Activated CD8-positive, alpha-beta T cell treated with anti-CD3 and anti-CD28 coated beads, Interleukin-2, amount 10 ng/mL, durations not matched to agents 7 days and 5 days (primary cell): ENCODE measurements around the gene ANKRD22. TPM values are rescaled to one million over a fixed set of nuclear protein-coding genes. Genes with fewer than 3 reads are reported as not detected.
A peak's percentile ranks its signal among the peaks of the same experiment; 100 is the strongest.

Experiments
- ATAC-seq: fragments of 150-1000 bp; cut with Tn5 transposase; one replicate; pipeline ENCODE4 v1.10.0; 2021; ENCODE audit warnings: moderate library complexity
- CTCF ChIA-PET: fragments of 350-600 bp; sonication (Branson Sonifier 250); formaldehyde crosslinking; loops from one replicate; lab custom pipeline; 2021; ENCODE audit warnings: antibody characterized with exemption; lab: Charles Lee
- POLR2A ChIA-PET: fragments of 350-600 bp; sonication (Branson Sonifier 250); formaldehyde crosslinking; loops from one replicate; lab custom pipeline; 2021; ENCODE audit warnings: antibody characterized with exemption; lab: Charles Lee
- DNase-seq: peaks from one replicate; pipeline ENCODE4 v3.0.0-alpha.2; 2020
- H3K27ac Mint-ChIP-seq: one replicate; pipeline ENCODE4 v1.8.0; 2021; ENCODE audit warnings: mild to moderate bottlenecking, mixed read lengths
- H3K27me3 Mint-ChIP-seq: one replicate; pipeline ENCODE4 v1.8.0; 2021; ENCODE audit warnings: low read depth, mixed read lengths
- H3K36me3 Mint-ChIP-seq: one replicate; pipeline ENCODE4 v1.8.0; 2021; ENCODE audit warnings: low read depth, mixed read lengths
- H3K4me1 Mint-ChIP-seq: one replicate; pipeline ENCODE4 v1.8.0; 2021; ENCODE audit warnings: low read depth, mixed read lengths
- H3K4me3 Mint-ChIP-seq: one replicate; pipeline ENCODE4 v1.8.0; 2021; ENCODE audit warnings: mild to moderate bottlenecking, mixed read lengths
- H3K9me3 Mint-ChIP-seq: one replicate; pipeline ENCODE4 v1.8.0; 2022; ENCODE audit warnings: mixed read lengths; ENCODE audit not compliant: insufficient read depth
- total RNA-seq, 2 experiments: library from RNA; stranded (reverse); gene quantifications; one replicate each; pipeline ENCODE4 v1.2.3, GENCODE V29; 2021

The ANKRD22 gene
- total RNA-seq, 2 experiments from 2014 or later: 0.45 TPM; not detected in 1

GRCh38 chr10:88835910-88836221 lies 15.8 kb downstream of the ANKRD22 start:
- POLR2A ChIA-PET: interaction anchor here (1.4 to 2.4 kb wide), 3 partner anchors 44 to 100 kb away, joined by 4 to 16 read pairs (median 10); partner anchors contain the start of gene STAMBPL1
- DNase-seq (no peak), ATAC-seq (no peak)
- Mint-ChIP-seq H3K9me3 (no peaks in the 10 kb centered on the region), H3K27me3 (no peaks in the 10 kb centered on the region), H3K27ac (no peak overlapping the region), H3K36me3 (peaks cover 4% of the 10 kb centered on the region), H3K4me3 (no peak overlapping the region), H3K4me1 (peaks cover 37% of the 10 kb centered on the region)
- CTCF ChIA-PET: interaction anchor here (0.6 to 11.3 kb wide), 51 partner anchors 10 to 386 kb away, joined by 3 to 281 read pairs (median 7); partner anchors contain the start of genes ANKRD22, FAS, LIPM and RNLS

GRCh38 chr10:88835096-88835909 lies 16.3 kb downstream of the ANKRD22 start:
- Mint-ChIP-seq H3K27ac (no peak overlapping the region), H3K36me3 (peaks cover 4% of the 10 kb centered on the region), H3K9me3 (no peaks in the 10 kb centered on the region), H3K27me3 (no peaks in the 10 kb centered on the region), H3K4me3 (no peak overlapping the region), H3K4me1 (peaks cover 40% of the 10 kb centered on the region)
- DNase-seq (peak; percentile 94), ATAC-seq (peak; percentile 92)
- POLR2A ChIA-PET: interaction anchor here (1.1 to 2.4 kb wide), 6 partner anchors 16 to 372 kb away, joined by 3 to 16 read pairs (median 6); partner anchors contain the start of genes ANKRD22, CH25H, FAS and STAMBPL1
- CTCF ChIA-PET: interaction anchor here (0.6 to 11.3 kb wide), 56 partner anchors 10 to 386 kb away, joined by 3 to 281 read pairs (median 6); partner anchors contain the start of genes ANKRD22, FAS, LIPM and RNLS

- CTCF ChIA-PET: interaction anchor here (1.4 to 11.3 kb wide), 10 partner anchors 21 to 146 kb away, joined by 5 to 281 read pairs (median 38); partner anchors contain the start of gene STAMBPL1
- POLR2A ChIA-PET: interaction anchor here (2.4 kb wide), 1 partner anchor 157 kb away, joined by 7 read pairs; the partner anchor contains the start of gene FAS
- ATAC-seq (peak; percentile 46), DNase-seq (peak; percentile 45)
- peaks cover 47% of the 10 kb centered on the region for H3K4me1 Mint-ChIP-seq
- H3K36me3 Mint-ChIP-seq: peaks cover 6% of the 10 kb centered on the region
- H3K27ac Mint-ChIP-seq: peak overlapping the region; percentile 85
- H3K4me3 Mint-ChIP-seq: peak overlapping the region; percentile 10
- H3K27me3 Mint-ChIP-seq: no peaks in the 10 kb centered on the region
- H3K9me3 Mint-ChIP-seq: no peaks in the 10 kb centered on the region
Observed at GRCh38 chr10:88833723-88834122, 17.9 kb downstream of the ANKRD22 start.

GRCh38 chr10:88833156-88833555 lies 18.5 kb downstream of the ANKRD22 start:
- Mint-ChIP-seq H3K27ac (peak overlapping the region; percentile 85), H3K36me3 (peaks cover 9% of the 10 kb centered on the region), H3K9me3 (no peaks in the 10 kb centered on the region), H3K4me3 (no peak overlapping the region), H3K4me1 (peaks cover 52% of the 10 kb centered on the region), H3K27me3 (no peaks in the 10 kb centered on the region)
- no peak for DNase-seq
- CTCF ChIA-PET: interaction anchor here (1.4 to 11.3 kb wide), 2 partner anchors 53 to 97 kb away, joined by 5 to 281 read pairs; no protein-coding TSS in a partner anchor
- ATAC-seq: no peak
- POLR2A ChIA-PET: interaction anchor here (2.4 kb wide), 1 partner anchor 157 kb away, joined by 7 read pairs; the partner anchor contains the start of gene FAS

- Mint-ChIP-seq H3K9me3 (no peaks in the 10 kb centered on the region), H3K27me3 (no peaks in the 10 kb centered on the region), H3K4me3 (no peak overlapping the region), H3K4me1 (peaks cover 57% of the 10 kb centered on the region), H3K36me3 (peaks cover 9% of the 10 kb centered on the region), H3K27ac (no peak overlapping the region)
- POLR2A ChIA-PET: interaction anchor here (0.6 to 0.9 kb wide), 3 partner anchors 30 to 158 kb away, joined by 3 to 5 read pairs (median 3); partner anchors contain the start of gene FAS
- DNase-seq (no peak), ATAC-seq (no peak)
- CTCF ChIA-PET: interaction anchor here (0.8 to 11.3 kb wide), 7 partner anchors 11 to 375 kb away, joined by 3 to 281 read pairs (median 5); partner anchors contain the start of gene CH25H
Observed at GRCh38 chr10:88832376-88832775, 19.3 kb downstream of the ANKRD22 start.

GRCh38 chr10:88831709-88832108 lies 19.9 kb downstream of the ANKRD22 start:
- Mint-ChIP-seq H3K27me3 (no peaks in the 10 kb centered on the region), H3K4me1 (peaks cover 63% of the 10 kb centered on the region), H3K4me3 (no peak overlapping the region), H3K27ac (peak overlapping the region; percentile 83), H3K36me3 (peaks cover 13% of the 10 kb centered on the region), H3K9me3 (no peaks in the 10 kb centered on the region)
- ATAC-seq: peak; percentile 48
- ChIA-PET CTCF (interaction anchor here (0.6 to 11.3 kb wide), 13 partner anchors 10 to 375 kb away, joined by 3 to 281 read pairs (median 4); partner anchors contain the start of gene CH25H), POLR2A (interaction anchor here (0.6 to 1.7 kb wide), 4 partner anchors 30 to 159 kb away, joined by 3 to 7 read pairs (median 4); partner anchors contain the start of genes FAS and STAMBPL1)
- peak; percentile 73 for DNase-seq

- peaks cover 21% of the 10 kb centered on the region for H3K36me3 Mint-ChIP-seq
- no peaks in the 10 kb centered on the region for H3K9me3 Mint-ChIP-seq
- no peaks in the 10 kb centered on the region for H3K27me3 Mint-ChIP-seq
- CTCF ChIA-PET: interaction anchor here (0.7 to 11.3 kb wide), 12 partner anchors 10 to 376 kb away, joined by 3 to 281 read pairs (median 5); partner anchors contain the start of gene CH25H
- ATAC-seq: no peak
- POLR2A ChIA-PET: interaction anchor here (1.7 kb wide), 1 partner anchor 49 kb away, joined by 7 read pairs; the partner anchor contains the start of gene STAMBPL1
- H3K4me1 Mint-ChIP-seq: peaks cover 72% of the 10 kb centered on the region
- no peak for DNase-seq
- no peak overlapping the region for H3K4me3 Mint-ChIP-seq
- peak overlapping the region; percentile 47 for H3K27ac Mint-ChIP-seq
Observed at GRCh38 chr10:88830643-88831268, 20.9 kb downstream of the ANKRD22 start.

GRCh38 chr10:88828310-88828709 lies 23.3 kb downstream of the ANKRD22 start:
- peaks cover 83% of the 10 kb centered on the region for H3K4me1 Mint-ChIP-seq
- peaks cover 29% of the 10 kb centered on the region for H3K36me3 Mint-ChIP-seq
- POLR2A ChIA-PET: no interaction called here
- DNase-seq (no peak), ATAC-seq (no peak)
- H3K4me3 Mint-ChIP-seq: no peak overlapping the region
- H3K9me3 Mint-ChIP-seq: no peaks in the 10 kb centered on the region
- CTCF ChIA-PET: interaction anchor here (1.0 to 6.1 kb wide), 5 partner anchors 8 to 140 kb away, joined by 3 to 59 read pairs (median 11); no protein-coding TSS in a partner anchor
- H3K27me3 Mint-ChIP-seq: no peaks in the 10 kb centered on the region
- H3K27ac Mint-ChIP-seq: no peak overlapping the region

- Mint-ChIP-seq H3K27me3 (no peaks in the 10 kb centered on the region), H3K9me3 (no peaks in the 10 kb centered on the region), H3K4me3 (no peak overlapping the region), H3K36me3 (peaks cover 25% of the 10 kb centered on the region), H3K27ac (no peak overlapping the region), H3K4me1 (peaks cover 76% of the 10 kb centered on the region)
- ChIA-PET POLR2A (interaction anchor here (1.7 kb wide), 1 partner anchor 52 kb away, joined by 8 read pairs; the partner anchor contains the start of gene STAMBPL1), CTCF (interaction anchor here (1.0 to 6.1 kb wide), 5 partner anchors 8 to 139 kb away, joined by 3 to 59 read pairs (median 11); no protein-coding TSS in a partner anchor)
- DNase-seq (no peak), ATAC-seq (no peak)
Observed at GRCh38 chr10:88827671-88828070, 24.0 kb downstream of the ANKRD22 start.

GRCh38 chr10:88826388-88826787 lies 25.3 kb downstream of the ANKRD22 start:
- Mint-ChIP-seq H3K4me1 (peaks cover 66% of the 10 kb centered on the region), H3K4me3 (no peak overlapping the region), H3K27ac (peak overlapping the region; percentile 75), H3K36me3 (peaks cover 25% of the 10 kb centered on the region), H3K9me3 (no peaks in the 10 kb centered on the region), H3K27me3 (no peaks in the 10 kb centered on the region)
- POLR2A ChIA-PET: interaction anchor here (0.6 to 1.7 kb wide), 2 partner anchors 54 to 505 kb away, joined by 3 to 8 read pairs; partner anchors contain the start of gene STAMBPL1
- DNase-seq (no peak), ATAC-seq (no peak)
- CTCF ChIA-PET: interaction anchor here (0.7 to 6.1 kb wide), 5 partner anchors 9 to 666 kb away, joined by 3 to 59 read pairs (median 11); partner anchors contain the start of gene RNLS
